Stimulated activated CD4-positive, alpha-beta T cell treated with anti-CD3 and anti-CD28 coated beads, Interleukin-15, amount 100 ng/mL, for 48 hours (primary cell): ENCODE data around the gene RAP1GAP.
"Not testable (repeated sequence)": the region's sequence is repeated elsewhere in the genome, so short reads cannot be mapped to it uniquely, and the experiment has no call there.

Experiments used
- DNase-seq, 2 donors: peaks; one replicate each; pipeline ENCODE4 v3.0.0-alpha.2; 2020; ENCODE audit warnings: low read depth in 2 of 2

Gene RAP1GAP

GRCh38 chr1:21677168-21677567 is 8.0 kb upstream of the RAP1GAP start:
- no peak for DNase-seq

GRCh38 chr1:21674957-21675356 is 5.8 kb upstream of the RAP1GAP start:
- DNase-seq = no peak

- DNase-seq = not testable (repeated sequence)
Observed at GRCh38 chr1:21673853-21674252, 4.7 kb upstream of the RAP1GAP start.

GRCh38 chr1:21673277-21673780 is 4.2 kb upstream of the RAP1GAP start:
- no peak for DNase-seq

GRCh38 chr1:21672478-21673276 is 3.5 kb upstream of the RAP1GAP start:
- no peak for DNase-seq

GRCh38 chr1:21671915-21672314 is 2.8 kb upstream of the RAP1GAP start:
- no peak for DNase-seq

GRCh38 chr1:21670956-21671902 is 2.1 kb upstream of the RAP1GAP start:
- no peak for DNase-seq

- no peak for DNase-seq
Observed at GRCh38 chr1:21670059-21670881, 1.1 kb upstream of the RAP1GAP start.

- DNase-seq = no peak
Observed at GRCh38 chr1:21668951-21669257, 253 bp downstream of the RAP1GAP start.

- no peak for DNase-seq
Observed at GRCh38 chr1:21668232-21668950, 766 bp downstream of the RAP1GAP start.

GRCh38 chr1:21667348-21668231 is 1.6 kb downstream of the RAP1GAP start:
- no peak for DNase-seq

- DNase-seq = no peak
Observed at GRCh38 chr1:21666576-21667320, 2.4 kb downstream of the RAP1GAP start.

- no peak for DNase-seq
Observed at GRCh38 chr1:21665711-21666575, 3.2 kb downstream of the RAP1GAP start.

- DNase-seq = no peak
Observed at GRCh38 chr1:21664806-21665588, 4.2 kb downstream of the RAP1GAP start.

- DNase-seq = no peak
Observed at GRCh38 chr1:21663951-21664805, 5.0 kb downstream of the RAP1GAP start.

- no peak for DNase-seq
Observed at GRCh38 chr1:21663248-21663950, 5.8 kb downstream of the RAP1GAP start.
